GM04503 (cell line): ENCODE results near the gene HDGFL2.

Source experiments
- DNase-seq: peaks from one replicate; pipeline ENCODE4 v3.0.0-alpha.2; 2012; ENCODE audit warnings: low read depth

The HDGFL2 gene

GRCh38 chr19:4471403-4472173 is 509 bp upstream of the HDGFL2 start:
- peak; percentile 100 for DNase-seq

DNA sequence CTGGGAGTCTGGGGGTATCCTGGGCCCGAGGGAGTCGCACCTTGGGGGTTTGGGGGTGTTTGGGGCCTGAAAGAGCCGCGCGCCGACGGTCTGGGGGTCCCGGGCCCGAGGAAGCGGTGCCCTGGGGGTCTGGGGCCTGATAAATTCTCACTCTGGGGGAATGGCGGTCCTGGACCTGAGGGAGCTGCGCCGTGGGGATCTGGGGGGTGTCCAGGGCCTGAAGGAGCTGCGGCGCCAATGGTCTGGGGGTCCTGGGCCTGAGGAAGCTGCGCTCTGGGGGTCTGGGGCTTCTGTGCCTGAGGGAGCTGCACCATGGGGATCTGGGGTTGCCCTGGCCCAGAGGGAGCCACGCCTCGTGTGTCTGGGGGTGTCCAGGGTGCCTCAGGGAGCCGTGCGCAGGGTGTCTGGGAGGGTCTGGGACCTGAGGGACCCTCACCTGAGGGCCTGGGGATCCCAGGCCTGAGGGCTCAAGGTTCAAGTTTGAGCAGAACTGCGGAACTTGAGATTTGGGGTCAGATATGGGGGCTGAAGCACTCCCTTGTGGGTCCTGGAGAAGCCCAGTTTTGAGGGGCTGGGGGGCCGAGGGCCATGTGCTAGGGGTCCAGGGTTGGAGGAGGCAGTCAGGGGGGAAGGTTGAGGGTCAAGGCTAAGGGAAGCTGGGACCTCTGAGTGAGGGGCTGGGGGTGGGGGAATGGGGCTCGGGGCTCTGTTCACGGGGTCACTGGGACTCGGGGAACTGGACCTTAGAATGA is 1.1 kb downstream of the HDGFL2 start:
- DNase-seq: no peak

GRCh38 chr19:4473763-4474513 is 1.8 kb downstream of the HDGFL2 start:
- no peak for DNase-seq

DNA sequence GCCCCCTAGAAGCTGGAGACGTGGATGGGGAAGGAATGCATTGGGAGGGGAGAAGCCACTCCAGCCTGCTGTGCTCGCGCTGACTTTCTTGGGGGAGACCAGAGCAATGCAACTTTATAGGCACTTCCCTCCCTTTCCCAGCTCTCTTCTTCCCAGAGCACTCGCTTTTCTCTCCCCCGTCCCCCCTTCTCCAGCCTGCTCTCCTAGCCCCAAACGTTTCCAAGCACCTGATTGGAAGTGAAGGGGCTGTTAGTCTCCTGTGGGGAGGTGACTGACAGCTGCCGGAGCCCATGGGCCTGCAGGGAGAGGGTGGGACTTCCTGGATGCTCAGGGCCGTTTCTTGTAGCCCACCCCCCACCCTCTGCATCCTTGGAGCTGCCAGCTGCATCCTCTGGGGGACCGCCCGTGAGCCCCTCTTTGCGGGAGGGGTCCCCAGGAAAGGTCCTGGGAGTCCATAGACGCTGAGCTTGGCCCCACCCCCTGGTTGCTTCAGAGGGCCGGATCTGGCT is 2.5 kb downstream of the HDGFL2 start:
- peak; percentile 7 for DNase-seq

- no peak for DNase-seq
These were observed 5.1 kb downstream of the HDGFL2 start for GRCh38 chr19:4477034-4477801.

DNA sequence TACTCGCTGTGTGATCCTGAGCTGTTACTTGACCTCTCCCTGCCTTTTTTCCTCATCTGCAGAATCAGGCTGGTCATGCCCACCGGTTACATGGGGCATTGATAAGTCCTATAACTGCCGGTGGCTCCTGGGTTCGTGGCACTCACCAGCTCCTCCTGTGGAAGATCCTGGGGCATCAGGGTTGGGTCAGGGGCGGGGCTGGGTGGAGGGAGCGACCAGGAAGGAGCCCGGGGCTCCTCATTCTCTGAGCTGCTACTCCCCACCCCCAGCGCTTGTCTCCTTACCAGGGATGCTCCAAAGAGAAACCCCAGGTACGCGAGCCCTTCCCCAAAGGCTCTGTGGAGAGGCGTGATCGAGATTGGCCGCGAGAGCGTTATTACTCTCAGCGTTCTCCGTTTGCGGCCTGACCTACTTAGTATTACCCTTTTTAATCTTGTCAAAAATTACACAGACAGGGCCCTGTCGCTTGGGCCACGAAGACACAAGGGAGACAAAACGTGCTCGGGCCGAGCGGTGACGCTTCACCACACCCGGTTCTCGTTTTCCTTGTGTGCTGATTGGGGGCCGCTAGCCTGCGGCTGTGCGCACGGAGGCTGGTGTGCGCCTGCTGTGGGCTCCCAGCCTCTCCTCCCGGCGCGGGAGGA is 10.7 kb downstream of the HDGFL2 start:
- DNase-seq: no peak

DNA sequence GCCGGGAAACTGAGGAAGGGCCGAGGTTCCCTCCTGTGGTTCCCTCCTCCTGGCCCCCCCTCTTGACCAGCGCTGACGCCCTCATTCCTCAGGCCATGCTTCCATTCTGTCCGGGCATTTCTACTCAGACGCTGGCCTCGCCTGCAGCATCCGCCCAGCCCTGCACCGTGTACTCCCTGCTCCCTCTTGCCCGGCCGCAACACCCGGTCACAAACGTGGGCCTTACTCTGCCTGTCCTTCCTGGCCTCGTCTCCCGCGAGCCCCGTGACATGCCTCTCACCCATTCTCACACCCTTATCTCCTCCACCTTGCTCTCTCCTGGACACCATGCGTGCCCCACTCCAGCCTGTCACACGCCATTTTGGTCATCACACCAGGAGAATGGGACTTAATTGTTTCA is 11.3 kb downstream of the HDGFL2 start:
- DNase-seq: no peak

- no peak for DNase-seq
These were observed 15.5 kb downstream of the HDGFL2 start for GRCh38 chr19:4487572-4487971.

GRCh38 chr19:4488496-4488895 is 16.4 kb downstream of the HDGFL2 start:
- DNase-seq: no peak

DNA sequence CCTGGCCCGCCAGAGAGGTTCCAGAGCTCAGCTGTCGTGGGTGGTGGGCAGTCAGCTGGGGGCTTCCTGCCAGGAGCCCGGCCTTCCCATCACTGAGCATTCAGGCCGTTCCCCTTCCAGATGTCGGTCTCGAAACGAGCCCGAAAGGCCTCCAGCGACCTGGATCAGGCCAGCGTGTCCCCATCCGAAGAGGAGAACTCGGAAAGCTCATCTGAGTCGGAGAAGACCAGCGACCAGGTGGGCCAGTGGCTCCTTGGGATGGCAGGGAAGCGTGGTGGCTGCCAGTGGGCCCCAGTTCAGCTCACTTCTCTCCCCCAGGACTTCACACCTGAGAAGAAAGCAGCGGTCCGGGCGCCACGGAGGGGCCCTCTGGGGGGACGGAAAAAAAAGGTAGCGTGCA is 19.3 kb downstream of the HDGFL2 start:
- DNase-seq: no peak

GRCh38 chr19:4492337-4493103 is 20.4 kb downstream of the HDGFL2 start:
- no peak for DNase-seq

GRCh38 chr19:4493104-4493928 is 21.2 kb downstream of the HDGFL2 start:
- DNase-seq: no peak

DNA sequence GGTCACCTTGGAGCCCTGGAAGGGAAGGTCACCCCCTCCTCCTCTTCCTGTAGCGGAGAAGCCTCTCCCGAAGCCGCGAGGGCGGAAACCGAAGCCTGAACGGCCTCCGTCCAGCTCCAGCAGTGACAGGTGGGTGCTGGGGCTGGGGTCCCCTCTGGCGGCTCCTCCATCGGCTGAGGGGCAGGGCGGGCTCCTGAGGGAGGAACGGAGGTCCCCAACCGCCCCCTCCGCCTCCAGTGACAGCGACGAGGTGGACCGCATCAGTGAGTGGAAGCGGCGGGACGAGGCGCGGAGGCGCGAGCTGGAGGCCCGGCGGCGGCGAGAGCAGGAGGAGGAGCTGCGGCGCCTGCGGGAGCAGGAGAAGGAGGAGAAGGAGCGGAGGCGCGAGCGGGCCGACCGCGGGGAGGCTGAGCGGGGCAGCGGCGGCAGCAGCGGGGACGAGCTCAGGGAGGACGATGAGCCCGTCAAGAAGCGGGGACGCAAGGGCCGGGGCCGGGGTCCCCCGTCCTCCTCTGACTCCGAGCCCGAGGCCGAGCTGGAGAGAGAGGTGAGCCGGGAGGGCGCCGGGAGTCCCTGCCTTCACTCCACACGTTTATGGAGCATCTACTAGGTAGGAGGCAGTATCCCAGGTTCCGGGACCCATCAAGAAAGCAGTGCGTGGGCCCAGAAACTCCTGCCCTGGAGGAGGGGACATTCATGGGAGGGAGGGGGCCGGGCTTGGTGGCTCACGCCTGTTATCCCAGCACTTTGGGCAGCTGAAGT is 22.0 kb downstream of the HDGFL2 start:
- DNase-seq: no peak

DNA sequence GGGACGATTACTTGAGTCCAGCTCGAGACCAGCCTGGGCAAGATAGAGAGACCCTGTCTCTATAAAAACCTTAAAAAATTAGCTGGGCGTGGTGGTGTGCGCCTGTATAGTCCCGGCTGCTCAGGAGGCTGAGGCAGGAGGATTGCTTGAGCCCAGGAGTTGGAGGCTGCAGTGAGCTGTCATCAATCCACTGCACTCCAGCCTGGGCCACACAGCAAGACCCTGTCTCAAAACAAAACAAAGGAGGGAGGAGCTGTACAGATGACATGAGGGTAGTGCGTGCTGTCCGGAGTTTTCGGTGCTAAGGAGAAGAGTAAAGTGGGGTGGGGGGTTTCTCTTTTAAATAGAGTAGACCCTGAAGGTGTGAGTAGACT is 22.6 kb downstream of the HDGFL2 start:
- DNase-seq: no peak

- DNase-seq: no peak
These were observed 23.4 kb downstream of the HDGFL2 start for GRCh38 chr19:4495471-4495870.

DNA sequence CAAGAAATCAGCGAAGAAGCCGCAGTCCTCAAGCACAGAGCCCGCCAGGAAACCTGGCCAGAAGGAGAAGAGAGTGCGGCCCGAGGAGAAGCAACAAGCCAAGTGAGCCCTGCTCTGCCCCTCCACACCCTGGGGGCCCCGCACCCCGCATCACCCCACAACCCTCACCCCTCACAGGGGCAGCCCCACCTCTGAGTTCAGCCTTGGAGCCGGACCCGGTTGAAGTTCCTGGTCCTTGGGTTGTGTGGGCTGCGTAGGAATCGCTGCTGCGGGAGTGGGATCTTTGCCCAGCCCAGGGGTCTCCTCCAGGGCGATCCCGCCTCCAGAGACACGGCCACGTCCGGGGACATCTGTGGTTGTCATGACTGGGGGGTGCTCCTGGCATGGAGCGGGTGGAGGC is 24.2 kb downstream of the HDGFL2 start:
- DNase-seq: no peak

- DNase-seq: no peak
These were observed 25.8 kb downstream of the HDGFL2 start for GRCh38 chr19:4497770-4498389.

DNA sequence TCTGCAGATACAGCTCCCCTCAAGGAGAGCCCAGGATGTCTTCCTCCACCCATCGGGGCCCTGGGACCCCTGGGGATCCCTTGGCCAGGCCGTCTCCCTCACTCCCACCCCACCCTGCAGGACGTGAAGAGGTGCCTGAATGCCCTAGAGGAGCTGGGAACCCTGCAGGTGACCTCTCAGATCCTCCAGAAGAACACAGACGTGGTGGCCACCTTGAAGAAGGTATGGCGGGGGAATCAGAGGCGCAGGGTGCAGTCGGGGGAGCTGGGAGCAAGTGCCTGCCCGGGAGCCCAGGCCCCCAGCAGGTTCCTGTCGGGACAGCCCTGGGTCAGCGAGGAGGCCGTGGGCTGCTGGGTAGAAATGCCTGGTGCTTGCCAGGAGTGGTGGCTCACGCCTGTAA is 26.6 kb downstream of the HDGFL2 start:
- no peak for DNase-seq

- no peak for DNase-seq
These were observed 27.2 kb downstream of the HDGFL2 start for GRCh38 chr19:4499318-4499717.
